ENCODE measurements around the gene CRX. TPM values are rescaled to one million over a fixed set of nuclear protein-coding genes. Genes with fewer than 3 reads are reported as not detected.

CRX gene
- total and polyA plus RNA-seq, 2 of the 13 experiments (the other 11 are each of a cell fraction or from before 2014, with no cell fraction given) = not detected

Small RNA genes within 50 kb of the gene (small RNA-seq; reads per million reads assigned to genes)
- gene AC008745.1 (ENCODE audit: insufficient read depth in 2 of 3, insufficient read length in 3 of 3, low read depth in 2 of 3, low replicate concordance in 1 of 3) = 0 reads per million in 3 experiments

Other genes with a start within 250 kb of the CRX start
- 0.04 TPM in 1 of 2 replicates, not detected in the other for gene ZNF541, start 248.8 kb upstream of the CRX start, total RNA-seq (2016; rRNA removed; fragmentation: Illumina TruSeq; extraction: Trizol)
- gene ZNF541, start 248.8 kb upstream of the CRX start, polyA plus RNA-seq (2011; rRNA removed) = 0.03 and 0.08 TPM in 2 replicates
- 0.71 and 1.6 TPM in 2 replicates for gene BICRA, start 212.8 kb upstream of the CRX start, total RNA-seq (2016; rRNA removed; fragmentation: Illumina TruSeq; extraction: Trizol)
- 0.55 and 0.56 TPM in 2 replicates for gene BICRA, start 212.8 kb upstream of the CRX start, polyA plus RNA-seq (2011; rRNA removed)
- 0.08 and 0.09 TPM in 2 replicates for gene EHD2, start 108.5 kb upstream of the CRX start, total RNA-seq (2016; rRNA removed; fragmentation: Illumina TruSeq; extraction: Trizol)
- gene EHD2, start 108.5 kb upstream of the CRX start, polyA plus RNA-seq (2011; rRNA removed) = 0.28 and 0.33 TPM in 2 replicates
- gene NOP53, start 76.4 kb upstream of the CRX start, total RNA-seq (2016; rRNA removed; fragmentation: Illumina TruSeq; extraction: Trizol) = 44.2 and 53.9 TPM in 2 replicates
- gene NOP53, start 76.4 kb upstream of the CRX start, polyA plus RNA-seq (2011; rRNA removed) = 137 and 141 TPM in 2 replicates
- 57.0 and 64.7 TPM in 2 replicates for gene SELENOW, start 43.2 kb upstream of the CRX start, total RNA-seq (2016; rRNA removed; fragmentation: Illumina TruSeq; extraction: Trizol)
- 50.3 and 55.8 TPM in 2 replicates for gene SELENOW, start 43.2 kb upstream of the CRX start, polyA plus RNA-seq (2011; rRNA removed)
- not detected in 2 replicates for gene TPRX1, start 17.4 kb upstream of the CRX start, total RNA-seq (2016; rRNA removed; fragmentation: Illumina TruSeq; extraction: Trizol)
- gene TPRX1, start 17.4 kb upstream of the CRX start, polyA plus RNA-seq (2011; rRNA removed) = not detected in 2 replicates
- not detected in 2 replicates for gene TPRX2, start 37.3 kb downstream of the CRX start, total RNA-seq (2016; rRNA removed; fragmentation: Illumina TruSeq; extraction: Trizol)
- gene TPRX2, start 37.3 kb downstream of the CRX start, polyA plus RNA-seq (2011; rRNA removed) = not detected in 2 replicates
- 193 and 253 TPM in 2 replicates for gene SULT2A1, start 64.4 kb downstream of the CRX start, total RNA-seq (2016; rRNA removed; fragmentation: Illumina TruSeq; extraction: Trizol)
- gene SULT2A1, start 64.4 kb downstream of the CRX start, polyA plus RNA-seq (2011; rRNA removed) = 137 TPM in 2 replicates
- not detected in 2 replicates for gene BSPH1, start 170.2 kb downstream of the CRX start, total RNA-seq (2016; rRNA removed; fragmentation: Illumina TruSeq; extraction: Trizol)
- gene BSPH1, start 170.2 kb downstream of the CRX start, polyA plus RNA-seq (2011; rRNA removed) = not detected in 2 replicates
- not detected in 2 replicates for gene ELSPBP1, start 172.7 kb downstream of the CRX start, total RNA-seq (2016; rRNA removed; fragmentation: Illumina TruSeq; extraction: Trizol)
- not detected in 2 replicates for gene ELSPBP1, start 172.7 kb downstream of the CRX start, polyA plus RNA-seq (2011; rRNA removed)
- not detected in 2 replicates for gene CABP5, start 222.1 kb downstream of the CRX start, total RNA-seq (2016; rRNA removed; fragmentation: Illumina TruSeq; extraction: Trizol)
- not detected in 2 replicates for gene CABP5, start 222.1 kb downstream of the CRX start, polyA plus RNA-seq (2011; rRNA removed)

Measured in HepG2 (cell line).